HG02885 (cell line): Measurements from ENCODE around the gene NKG7.

Source experiments
- ATAC-seq: cut with Tn5 transposase; IDR thresholded peaks from one replicate; pipeline ENCODE4 v1.9.1; 2021; ENCODE audit warnings: mild to moderate bottlenecking; ENCODE audit not compliant: unreplicated experiment, poor library complexity

The NKG7 gene

GRCh38 chr19:51339687-51340656, 32.5 kb downstream of the NKG7 start:
- peak; percentile 71 for ATAC-seq

- ATAC-seq: no peak
Observed at GRCh38 chr19:51339313-51339686, 33.2 kb downstream of the NKG7 start.

- peak; percentile 69 for ATAC-seq
Observed at GRCh38 chr19:51338563-51339312, 33.7 kb downstream of the NKG7 start.

GRCh38 chr19:51337861-51338562, 34.4 kb downstream of the NKG7 start:
- ATAC-seq: no peak

GRCh38 chr19:51337141-51337860, 35.2 kb downstream of the NKG7 start:
- ATAC-seq: no peak

- ATAC-seq: no peak
Observed at GRCh38 chr19:51333836-51334460, 38.5 kb downstream of the NKG7 start.

- ATAC-seq: no peak
Observed at GRCh38 chr19:51331716-51332115, 40.7 kb downstream of the NKG7 start.

- ATAC-seq: no peak
Observed at GRCh38 chr19:51331193-51331592, 41.3 kb downstream of the NKG7 start.

- no peak for ATAC-seq
Observed at GRCh38 chr19:51330366-51330765, 42.1 kb downstream of the NKG7 start.

- ATAC-seq: no peak
Observed at GRCh38 chr19:51329411-51329810, 43.0 kb downstream of the NKG7 start.

GRCh38 chr19:51327066-51328001, 45.1 kb downstream of the NKG7 start:
- ATAC-seq: no peak

- no peak for ATAC-seq
Observed at GRCh38 chr19:51326216-51327065, 46.0 kb downstream of the NKG7 start.

GRCh38 chr19:51325161-51325976, 47.1 kb downstream of the NKG7 start:
- no peak for ATAC-seq

- ATAC-seq: no peak
Observed at GRCh38 chr19:51324167-51324481, 48.3 kb downstream of the NKG7 start.

GRCh38 chr19:51323481-51324166, 48.8 kb downstream of the NKG7 start:
- no peak for ATAC-seq

- no peak for ATAC-seq
Observed at GRCh38 chr19:51321799-51322198, 50.7 kb downstream of the NKG7 start.
